Measurements from ENCODE around the gene CUX1. TPM values are rescaled to one million over a fixed set of nuclear protein-coding genes. Genes with fewer than 3 reads are reported as not detected.

Gene CUX1
- total and polyA plus RNA-seq, 12 donors, result 34.5 to 176 (median 145) TPM

- WGBS, 2 donors, result 82 to 87% methylated on average over 12 of the region's 12 CpGs
- H3K9me3 ChIP-seq, result no peaks in the 10 kb centered on the region
- no peak overlapping the region for H3K4me3 ChIP-seq
- intact Hi-C loops (cut with DNase I), result no loop called here
- ATAC-seq (no peak), DNase-seq (no peak)
- H3K27ac ChIP-seq, result no peak overlapping the region
- H3K36me3 ChIP-seq, result peaks cover 0 to 100% (median 54%) of the 10 kb centered on the region in 9 donors
- TF ChIP-seq CTCF (IDR thresholded peaks at IDR 0.05), result no peak
- H3K27me3 ChIP-seq, result no peaks in the 10 kb centered on the region
- no peaks in the 10 kb centered on the region for H3K4me1 ChIP-seq
These were observed 380.2 kb downstream of the CUX1 start for GRCh38 chr7:102197599-102197998.

- Histone ChIP-seq H3K27ac (no peak overlapping the region), H3K4me1 (peaks cover 0 to 5% (median 0%) of the 10 kb centered on the region in 9 donors), H3K27me3 (no peaks in the 10 kb centered on the region), H3K36me3 (peaks cover 0 to 100% (median 58%) of the 10 kb centered on the region in 9 donors), H3K4me3 (no peak overlapping the region), H3K9me3 (no peaks in the 10 kb centered on the region)
- intact Hi-C loops (cut with DNase I), result no loop called here
- no peak for TF ChIP-seq CTCF (IDR thresholded peaks at IDR 0.05)
- no peak for DNase-seq
- WGBS, 2 donors, result 88 to 91% methylated on average over 14 of the region's 14 CpGs
- no peak for ATAC-seq
These were observed 381.1 kb downstream of the CUX1 start for GRCh38 chr7:102198417-102198956.

- intact Hi-C loops (cut with DNase I), result no loop called here
- Histone ChIP-seq H3K27ac (no peak overlapping the region), H3K9me3 (no peaks in the 10 kb centered on the region), H3K36me3 (peaks cover 0 to 100% (median 63%) of the 10 kb centered on the region in 9 donors), H3K27me3 (no peaks in the 10 kb centered on the region), H3K4me1 (peaks cover 0 to 5% (median 0%) of the 10 kb centered on the region in 9 donors), H3K4me3 (no peak overlapping the region)
- DNase-seq, result peak in 1 of 2 donors; percentile 16
- TF ChIP-seq CTCF (IDR thresholded peaks at IDR 0.05), result no peak
- WGBS, 2 donors, result 94 to 96% methylated on average over 27 of the region's 27 CpGs
- no peak for ATAC-seq
These were observed 384.1 kb downstream of the CUX1 start for GRCh38 chr7:102201576-102201975.

- H3K27ac ChIP-seq, result no peak overlapping the region
These were observed 385.1 kb downstream of the CUX1 start for GRCh38 chr7:102202556-102202955.

More at GRCh38 chr7:102202556-102202955, 385.1 kb downstream of the CUX1 start:
- DNase-seq (no peak), ATAC-seq (no peak)
- no peak for TF ChIP-seq CTCF (IDR thresholded peaks at IDR 0.05)
- H3K36me3 ChIP-seq, result peaks cover 0 to 100% (median 54%) of the 10 kb centered on the region in 9 donors
- 84 to 93% methylated on average over 6 of the region's 6 CpGs for WGBS, 2 donors
- intact Hi-C loops (cut with DNase I), result no loop called here
- H3K4me1 ChIP-seq, result peaks cover 0 to 5% (median 0%) of the 10 kb centered on the region in 9 donors
- H3K4me3 ChIP-seq, result no peak overlapping the region
- no peaks in the 10 kb centered on the region for H3K27me3 ChIP-seq
- no peaks in the 10 kb centered on the region for H3K9me3 ChIP-seq

Measured in heart right ventricle (tissue), 16 donors.